ENCODE data around the gene NRDC.

DNA sequence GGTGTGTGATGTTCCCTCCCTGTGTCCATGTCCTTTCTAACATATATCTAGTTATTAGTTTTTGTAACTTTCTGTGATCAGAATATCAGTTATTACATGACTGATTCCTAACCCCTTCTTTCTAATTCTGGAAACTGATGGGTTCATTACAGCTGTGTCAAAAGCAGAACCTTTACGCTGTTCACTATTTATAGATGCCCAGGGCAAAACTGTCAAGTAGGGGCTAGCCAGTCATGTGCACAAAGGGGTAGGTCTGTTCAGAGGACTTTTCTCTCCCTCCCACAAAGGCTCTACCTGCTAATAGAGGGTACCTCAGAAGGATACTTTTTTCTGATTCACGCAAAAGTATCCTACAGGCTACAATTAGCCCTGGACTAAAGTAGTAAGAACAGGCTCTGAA lies 79.2 kb downstream of the NRDC start:
- TF ChIP-seq POLR2A (IDR thresholded peaks at IDR 0.05; ENCODE audit: borderline replicate concordance, extremely low read depth, insufficient read depth, insufficient read length) (no peak), ELF1 (IDR thresholded peaks at IDR 0.05; ENCODE audit: borderline replicate concordance, low read depth) (no peak), JUND (IDR thresholded peaks at IDR 0.05) (no peak), POLR2AphosphoS5 (IDR thresholded peaks at IDR 0.05; ENCODE audit: low read depth, low read length) (no peak)
- TF ChIP-seq, protein P1, sequence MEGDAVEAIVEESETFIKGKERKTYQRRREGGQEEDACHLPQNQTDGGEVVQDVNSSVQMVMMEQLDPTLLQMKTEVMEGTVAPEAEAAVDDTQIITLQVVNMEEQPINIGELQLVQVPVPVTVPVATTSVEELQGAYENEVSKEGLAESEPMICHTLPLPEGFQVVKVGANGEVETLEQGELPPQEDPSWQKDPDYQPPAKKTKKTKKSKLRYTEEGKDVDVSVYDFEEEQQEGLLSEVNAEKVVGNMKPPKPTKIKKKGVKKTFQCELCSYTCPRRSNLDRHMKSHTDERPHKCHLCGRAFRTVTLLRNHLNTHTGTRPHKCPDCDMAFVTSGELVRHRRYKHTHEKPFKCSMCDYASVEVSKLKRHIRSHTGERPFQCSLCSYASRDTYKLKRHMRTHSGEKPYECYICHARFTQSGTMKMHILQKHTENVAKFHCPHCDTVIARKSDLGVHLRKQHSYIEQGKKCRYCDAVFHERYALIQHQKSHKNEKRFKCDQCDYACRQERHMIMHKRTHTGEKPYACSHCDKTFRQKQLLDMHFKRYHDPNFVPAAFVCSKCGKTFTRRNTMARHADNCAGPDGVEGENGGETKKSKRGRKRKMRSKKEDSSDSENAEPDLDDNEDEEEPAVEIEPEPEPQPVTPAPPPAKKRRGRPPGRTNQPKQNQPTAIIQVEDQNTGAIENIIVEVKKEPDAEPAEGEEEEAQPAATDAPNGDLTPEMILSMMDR (IDR thresholded peaks at IDR 0.05 in 2 of 3, conservative IDR thresholded peaks at IDR 0.05 in 1 of 3; ENCODE audit: borderline replicate concordance in 1 of 3, insufficient read depth in 1 of 3, low read depth in 2 of 3, low read length in 2 of 3): no peak
